HepG2 (cell line): ENCODE results near the gene SETD1B. TPM values are rescaled to one million over a fixed set of nuclear protein-coding genes. Genes with fewer than 3 reads are reported as not detected.

Experiments
- ADNP ChIP-seq: sonication (generic); formaldehyde crosslinking; IDR thresholded peaks from 2 replicates; pipeline ENCODE4 v1.4.0; 2020; ENCODE audit warnings: missing genetic modification reagents
- ELF4 ChIP-seq: sonication (generic); formaldehyde crosslinking; IDR thresholded peaks from 2 replicates; pipeline ENCODE4 v1.5.0; 2020; ENCODE audit warnings: missing genetic modification reagents, mild to moderate bottlenecking, moderate library complexity, borderline replicate concordance
- FIP1L1 ChIP-seq: fragments of 200-400 bp; formaldehyde crosslinking; IDR thresholded peaks from 2 replicates; pipeline ENCODE4 v1.6.1; 2018; ENCODE audit warnings: low read depth, mild to moderate bottlenecking, low read length, moderate library complexity, borderline replicate concordance; ENCODE audit not compliant: insufficient read depth
- GATAD2A ChIP-seq: IDR thresholded peaks from 2 replicates; pipeline ENCODE4 v1.6.1; 2016
- HNRNPUL1 ChIP-seq: fragments of 200-400 bp; formaldehyde crosslinking; IDR thresholded peaks from 2 replicates; pipeline ENCODE4 v1.6.1; 2017; ENCODE audit warnings: low read depth, mild to moderate bottlenecking, low read length, moderate library complexity
- HOXA3 ChIP-seq: sonication (generic); formaldehyde crosslinking; IDR thresholded peaks from 2 replicates; pipeline ENCODE4 v1.5.0; 2020; ENCODE audit warnings: missing genetic modification reagents
- ISL2 ChIP-seq: sonication (generic); formaldehyde crosslinking; IDR thresholded peaks from 2 replicates; pipeline ENCODE4 v1.5.0; 2020; ENCODE audit warnings: missing genetic modification reagents
- MTF1 ChIP-seq: sonication (generic); formaldehyde crosslinking; IDR thresholded peaks from 2 replicates; pipeline ENCODE4 v1.5.0; 2020; ENCODE audit warnings: missing genetic modification reagents
- PHF5A ChIP-seq: IDR thresholded peaks from one replicate; pipeline ENCODE4 v1.6.1; 2018; ENCODE audit warnings: low read depth, missing genetic modification reagents; ENCODE audit not compliant: unreplicated experiment
- POLR2AphosphoS5 ChIP-seq: IDR thresholded peaks from 2 replicates; pipeline ENCODE4 v1.6.1; 2012; ENCODE audit warnings: low read depth, low read length
- SNAI1 ChIP-seq: sonication (generic); formaldehyde crosslinking; IDR thresholded peaks from 2 replicates; pipeline ENCODE4 v1.5.0; 2020; ENCODE audit warnings: mild to moderate bottlenecking, missing genetic modification reagents, borderline replicate concordance
- YEATS4 ChIP-seq: sonication (generic); formaldehyde crosslinking; IDR thresholded peaks from 2 replicates; pipeline ENCODE4 v1.4.0; 2020; ENCODE audit warnings: missing genetic modification reagents, borderline replicate concordance
- ZNF101 ChIP-seq: sonication (generic); formaldehyde crosslinking; IDR thresholded peaks from 2 replicates; pipeline ENCODE4 v1.4.0; 2020; ENCODE audit warnings: mild to moderate bottlenecking, low read depth, missing genetic modification reagents, borderline replicate concordance
- ZNF207 ChIP-seq: fragments of 450-650 bp; IDR thresholded peaks from 2 replicates; pipeline ENCODE4 v1.6.1; 2016; ENCODE audit warnings: antibody characterized with exemption, borderline replicate concordance
- ZNF256 ChIP-seq: sonication (generic); formaldehyde crosslinking; conservative IDR thresholded peaks from 2 replicates; pipeline ENCODE4 v1.4.0; 2020; ENCODE audit warnings: missing genetic modification reagents
- ZNF382 ChIP-seq: sonication (generic); formaldehyde crosslinking; IDR thresholded peaks from 2 replicates; pipeline ENCODE4 v1.5.0; 2020; ENCODE audit warnings: missing genetic modification reagents, mild to moderate bottlenecking, borderline replicate concordance
- ZNF441 ChIP-seq: sonication (generic); formaldehyde crosslinking; IDR thresholded peaks from 2 replicates; pipeline ENCODE4 v1.7.0; 2021; ENCODE audit warnings: missing genetic modification reagents, borderline replicate concordance
- ZNF446 ChIP-seq: sonication (generic); formaldehyde crosslinking; IDR thresholded peaks from 2 replicates; pipeline ENCODE4 v1.5.0; 2020; ENCODE audit warnings: mild to moderate bottlenecking, missing genetic modification reagents
- ZNF556 ChIP-seq: sonication (generic); formaldehyde crosslinking; IDR thresholded peaks from 2 replicates; pipeline ENCODE4 v1.4.0; 2020; ENCODE audit warnings: mild to moderate bottlenecking, missing genetic modification reagents, borderline replicate concordance
- ZNF569 ChIP-seq: sonication (generic); formaldehyde crosslinking; IDR thresholded peaks from 2 replicates; pipeline ENCODE4 v1.5.0; 2020; ENCODE audit warnings: mild to moderate bottlenecking, missing genetic modification reagents, moderate library complexity, borderline replicate concordance
- ZNF652 ChIP-seq: IDR thresholded peaks from 2 replicates; pipeline ENCODE4 v1.6.1; 2016; ENCODE audit warnings: low read depth, borderline replicate concordance
- ZNF660 ChIP-seq: sonication (generic); formaldehyde crosslinking; IDR thresholded peaks from 2 replicates; pipeline ENCODE4 v1.5.1; 2020; ENCODE audit warnings: mild to moderate bottlenecking, low read depth, missing genetic modification reagents, borderline replicate concordance
- polyA plus RNA-seq, 8 experiments: library from polyadenylated mRNA; depleted of rRNA in 3 of 8; stranded (reverse) in 7 of 8; unstranded in 1 of 8; fragments of >200 nt; fragmentation: Illumina TruSeq in 4 of 8; extraction: Trizol in 4 of 8; gene quantifications; 2 replicates each; pipeline versions ENCODE4 v1.2.1 to v1.2.3, GENCODE V29; 2011 to 2016; ENCODE audit warnings: low read depth in 4 of 8, missing spikeins in 1 of 8, mixed read lengths in 1 of 8; ENCODE audit not compliant: insufficient read depth in 1 of 8
- total RNA-seq, 5 experiments: library from RNA; depleted of rRNA; stranded (reverse); fragments of >200 nt; fragmentation: Illumina TruSeq; extraction: Trizol; gene quantifications; 2 replicates each; pipeline ENCODE4 v1.2.3, GENCODE V29; 2016; ENCODE audit warnings: low read depth in 1 of 5
- TF ChIP-seq, protein P1 (sequence below): sonication (generic); formaldehyde crosslinking; IDR thresholded peaks from 2 replicates; pipeline ENCODE4 v1.9.0; 2021; ENCODE audit warnings: missing genetic modification reagents, mild to moderate bottlenecking, borderline replicate concordance
- TF ChIP-seq, protein P2 (sequence below): sonication (generic); formaldehyde crosslinking; IDR thresholded peaks from 2 replicates; pipeline ENCODE4 v1.4.0; 2020; ENCODE audit warnings: missing genetic modification reagents, borderline replicate concordance
- TF ChIP-seq, protein P3 (sequence below): sonication (generic); formaldehyde crosslinking; IDR thresholded peaks from 2 replicates; pipeline ENCODE4 v1.4.0; 2020; ENCODE audit warnings: mild to moderate bottlenecking, missing genetic modification reagents

Gene SETD1B
- total and polyA plus RNA-seq, 2 of the 13 experiments (the other 11 are each of a cell fraction or from before 2014, with no cell fraction given) = 1.1 to 1.4 TPM

DNA sequence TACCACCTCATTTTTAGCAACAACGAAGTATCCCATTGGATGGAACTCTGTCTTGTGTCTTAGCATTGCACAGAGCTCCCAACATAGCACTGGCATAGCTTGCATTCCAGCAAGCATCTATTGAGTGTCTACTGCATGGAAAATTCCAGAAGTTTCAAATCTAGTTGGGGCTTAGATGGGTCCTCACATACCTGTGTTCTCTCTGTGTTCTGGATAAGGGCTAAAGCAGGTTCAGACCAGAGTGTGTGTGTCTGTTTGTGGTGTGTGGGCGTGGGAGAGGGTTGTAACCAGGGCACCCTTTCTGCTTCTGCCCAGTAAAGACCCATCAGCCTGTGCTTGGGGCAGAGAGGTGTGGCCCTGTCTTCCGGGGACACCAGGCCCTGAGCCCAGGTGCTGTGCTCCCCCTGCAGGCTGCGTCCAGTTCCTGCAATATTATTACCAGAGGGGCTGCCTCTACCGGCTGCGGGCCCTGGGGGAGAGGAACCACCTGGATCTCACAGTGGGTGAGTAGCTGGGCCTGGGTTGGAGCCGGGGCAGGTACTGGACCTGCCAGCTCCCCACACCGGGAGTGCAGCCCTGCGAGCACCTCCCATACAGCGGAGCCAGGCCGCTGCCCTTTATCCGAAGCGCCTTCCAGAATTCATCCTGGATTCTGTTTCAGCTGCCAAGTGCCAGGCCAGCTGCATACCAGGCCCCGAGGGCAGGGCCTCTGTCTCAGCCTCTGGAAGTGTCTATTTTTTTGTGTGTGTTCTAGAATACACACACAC is 30.6 kb upstream of the SETD1B start (continued):
- TF ChIP-seq ZNF569 (no peak), GATAD2A (CRISPR knock-in tag) (no peak), SNAI1 (CRISPR knock-in tag) (no peak), ZNF382 (CRISPR knock-in tag) (no peak), PHF5A (no peak), ZNF441 (CRISPR knock-in tag) (no peak), POLR2AphosphoS5 (no peak), ZNF256 (no peak), MTF1 (CRISPR knock-in tag) (no peak), ISL2 (CRISPR knock-in tag) (no peak), ZNF207 (no peak), ADNP (no peak), HOXA3 (peak; percentile 33; the same call in 1 of the 2 replicates), ZNF660 (CRISPR knock-in tag) (no peak), ZNF101 (CRISPR knock-in tag) (no peak), HNRNPUL1 (no peak), ELF4 (no peak), YEATS4 (no peak), FIP1L1 (no peak), ZNF446 (CRISPR knock-in tag) (no peak), ZNF652 (CRISPR knock-in tag) (no peak), ZNF556 (no peak)
- TF ChIP-seq, protein P1, sequence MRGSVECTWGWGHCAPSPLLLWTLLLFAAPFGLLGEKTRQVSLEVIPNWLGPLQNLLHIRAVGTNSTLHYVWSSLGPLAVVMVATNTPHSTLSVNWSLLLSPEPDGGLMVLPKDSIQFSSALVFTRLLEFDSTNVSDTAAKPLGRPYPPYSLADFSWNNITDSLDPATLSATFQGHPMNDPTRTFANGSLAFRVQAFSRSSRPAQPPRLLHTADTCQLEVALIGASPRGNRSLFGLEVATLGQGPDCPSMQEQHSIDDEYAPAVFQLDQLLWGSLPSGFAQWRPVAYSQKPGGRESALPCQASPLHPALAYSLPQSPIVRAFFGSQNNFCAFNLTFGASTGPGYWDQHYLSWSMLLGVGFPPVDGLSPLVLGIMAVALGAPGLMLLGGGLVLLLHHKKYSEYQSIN (CRISPR knock-in tag) = no peak
- TF ChIP-seq, protein P2, sequence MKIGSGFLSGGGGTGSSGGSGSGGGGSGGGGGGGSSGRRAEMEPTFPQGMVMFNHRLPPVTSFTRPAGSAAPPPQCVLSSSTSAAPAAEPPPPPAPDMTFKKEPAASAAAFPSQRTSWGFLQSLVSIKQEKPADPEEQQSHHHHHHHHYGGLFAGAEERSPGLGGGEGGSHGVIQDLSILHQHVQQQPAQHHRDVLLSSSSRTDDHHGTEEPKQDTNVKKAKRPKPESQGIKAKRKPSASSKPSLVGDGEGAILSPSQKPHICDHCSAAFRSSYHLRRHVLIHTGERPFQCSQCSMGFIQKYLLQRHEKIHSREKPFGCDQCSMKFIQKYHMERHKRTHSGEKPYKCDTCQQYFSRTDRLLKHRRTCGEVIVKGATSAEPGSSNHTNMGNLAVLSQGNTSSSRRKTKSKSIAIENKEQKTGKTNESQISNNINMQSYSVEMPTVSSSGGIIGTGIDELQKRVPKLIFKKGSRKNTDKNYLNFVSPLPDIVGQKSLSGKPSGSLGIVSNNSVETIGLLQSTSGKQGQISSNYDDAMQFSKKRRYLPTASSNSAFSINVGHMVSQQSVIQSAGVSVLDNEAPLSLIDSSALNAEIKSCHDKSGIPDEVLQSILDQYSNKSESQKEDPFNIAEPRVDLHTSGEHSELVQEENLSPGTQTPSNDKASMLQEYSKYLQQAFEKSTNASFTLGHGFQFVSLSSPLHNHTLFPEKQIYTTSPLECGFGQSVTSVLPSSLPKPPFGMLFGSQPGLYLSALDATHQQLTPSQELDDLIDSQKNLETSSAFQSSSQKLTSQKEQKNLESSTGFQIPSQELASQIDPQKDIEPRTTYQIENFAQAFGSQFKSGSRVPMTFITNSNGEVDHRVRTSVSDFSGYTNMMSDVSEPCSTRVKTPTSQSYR (CRISPR knock-in tag) = no peak
- TF ChIP-seq, protein P3, sequence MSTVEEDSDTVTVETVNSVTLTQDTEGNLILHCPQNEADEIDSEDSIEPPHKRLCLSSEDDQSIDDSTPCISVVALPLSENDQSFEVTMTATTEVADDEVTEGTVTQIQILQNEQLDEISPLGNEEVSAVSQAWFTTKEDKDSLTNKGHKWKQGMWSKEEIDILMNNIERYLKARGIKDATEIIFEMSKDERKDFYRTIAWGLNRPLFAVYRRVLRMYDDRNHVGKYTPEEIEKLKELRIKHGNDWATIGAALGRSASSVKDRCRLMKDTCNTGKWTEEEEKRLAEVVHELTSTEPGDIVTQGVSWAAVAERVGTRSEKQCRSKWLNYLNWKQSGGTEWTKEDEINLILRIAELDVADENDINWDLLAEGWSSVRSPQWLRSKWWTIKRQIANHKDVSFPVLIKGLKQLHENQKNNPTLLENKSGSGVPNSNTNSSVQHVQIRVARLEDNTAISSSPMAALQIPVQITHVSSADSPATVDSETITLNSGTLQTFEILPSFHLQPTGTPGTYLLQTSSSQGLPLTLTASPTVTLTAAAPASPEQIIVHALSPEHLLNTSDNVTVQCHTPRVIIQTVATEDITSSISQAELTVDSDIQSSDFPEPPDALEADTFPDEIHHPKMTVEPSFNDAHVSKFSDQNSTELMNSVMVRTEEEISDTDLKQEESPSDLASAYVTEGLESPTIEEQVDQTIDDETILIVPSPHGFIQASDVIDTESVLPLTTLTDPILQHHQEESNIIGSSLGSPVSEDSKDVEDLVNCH (CRISPR knock-in tag) = no peak
